Subcutaneous adipose tissue (tissue), 4 donors: ENCODE data around the gene KCNT1. TPM values are rescaled to one million over a fixed set of nuclear protein-coding genes. Genes with fewer than 3 reads are reported as not detected.

Source experiments
- total RNA-seq, 4 donors: library from RNA; depleted of rRNA; stranded (reverse); fragments of >200 nt; gene quantifications; one replicate each; pipeline ENCODE4 v1.1.0, GENCODE V29; 2016
- TF ChIP-seq, protein P1 (sequence below): fragments of 450-650 bp; IDR thresholded peaks from one replicate; pipeline ENCODE4 v1.5.1; 2016; ENCODE audit warnings: low read depth, mild to moderate bottlenecking, control low read depth, antibody characterized with exemption, moderate library complexity

The KCNT1 gene
- total RNA-seq, 4 donors from 2014 or later: 0.33 to 0.51 TPM; not detected in 2

DNA sequence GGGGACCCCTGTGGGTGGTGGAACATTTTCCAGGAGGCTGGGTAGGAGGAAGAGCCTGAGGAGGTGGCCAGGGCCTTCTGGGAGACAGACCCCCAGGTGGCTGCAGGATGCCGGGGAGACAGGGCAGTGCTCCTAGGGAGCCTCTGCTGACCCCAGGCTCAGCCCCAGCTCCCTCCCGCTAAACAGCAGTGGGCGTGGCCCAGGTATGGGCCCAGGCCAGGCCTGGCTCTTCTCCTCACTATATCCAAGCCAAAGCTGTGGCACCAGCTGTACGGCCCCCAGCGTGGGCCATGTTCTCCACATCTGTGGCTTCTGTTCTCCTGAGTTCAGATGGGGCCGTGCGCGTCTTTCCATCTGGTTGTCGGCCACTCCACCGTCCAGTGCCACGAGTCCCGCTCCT, 58.5 kb downstream of the KCNT1 start:
- TF ChIP-seq, protein P1, sequence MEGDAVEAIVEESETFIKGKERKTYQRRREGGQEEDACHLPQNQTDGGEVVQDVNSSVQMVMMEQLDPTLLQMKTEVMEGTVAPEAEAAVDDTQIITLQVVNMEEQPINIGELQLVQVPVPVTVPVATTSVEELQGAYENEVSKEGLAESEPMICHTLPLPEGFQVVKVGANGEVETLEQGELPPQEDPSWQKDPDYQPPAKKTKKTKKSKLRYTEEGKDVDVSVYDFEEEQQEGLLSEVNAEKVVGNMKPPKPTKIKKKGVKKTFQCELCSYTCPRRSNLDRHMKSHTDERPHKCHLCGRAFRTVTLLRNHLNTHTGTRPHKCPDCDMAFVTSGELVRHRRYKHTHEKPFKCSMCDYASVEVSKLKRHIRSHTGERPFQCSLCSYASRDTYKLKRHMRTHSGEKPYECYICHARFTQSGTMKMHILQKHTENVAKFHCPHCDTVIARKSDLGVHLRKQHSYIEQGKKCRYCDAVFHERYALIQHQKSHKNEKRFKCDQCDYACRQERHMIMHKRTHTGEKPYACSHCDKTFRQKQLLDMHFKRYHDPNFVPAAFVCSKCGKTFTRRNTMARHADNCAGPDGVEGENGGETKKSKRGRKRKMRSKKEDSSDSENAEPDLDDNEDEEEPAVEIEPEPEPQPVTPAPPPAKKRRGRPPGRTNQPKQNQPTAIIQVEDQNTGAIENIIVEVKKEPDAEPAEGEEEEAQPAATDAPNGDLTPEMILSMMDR: no peak

DNA sequence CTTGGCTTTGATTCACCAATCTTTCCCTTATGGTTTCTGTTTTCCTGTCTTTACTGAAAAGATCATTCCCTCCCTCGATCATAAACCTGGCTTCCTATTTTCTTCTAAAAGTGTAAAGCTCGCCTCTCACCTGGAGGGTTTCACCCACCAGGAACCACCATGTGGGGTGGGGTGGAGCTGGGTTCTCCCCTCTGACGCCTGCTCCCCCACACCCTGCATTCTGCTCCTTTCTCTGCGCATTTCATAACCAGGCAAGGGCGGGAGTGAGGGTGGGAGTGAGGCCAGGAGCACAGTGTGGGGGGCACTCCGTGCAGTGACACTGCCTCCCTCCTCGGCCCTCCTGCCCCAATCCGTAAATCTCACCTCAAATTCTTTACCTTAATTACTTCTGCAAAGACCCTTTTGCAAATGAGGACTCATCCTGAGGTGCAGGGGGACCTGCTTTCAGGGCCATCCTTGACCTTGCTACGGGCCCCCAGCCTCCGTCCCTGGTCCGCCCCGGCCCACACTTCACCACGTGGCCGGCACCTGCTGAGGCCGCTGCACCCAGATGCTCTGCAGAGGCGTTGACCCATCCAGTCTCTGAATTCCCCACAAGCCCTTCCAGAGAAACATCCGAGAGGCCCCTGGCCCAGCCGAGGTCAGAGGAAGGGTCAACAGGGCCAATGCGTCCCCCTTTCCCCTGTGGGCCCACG, 59.3 kb downstream of the KCNT1 start:
- TF ChIP-seq, protein P1: no peak

DNA sequence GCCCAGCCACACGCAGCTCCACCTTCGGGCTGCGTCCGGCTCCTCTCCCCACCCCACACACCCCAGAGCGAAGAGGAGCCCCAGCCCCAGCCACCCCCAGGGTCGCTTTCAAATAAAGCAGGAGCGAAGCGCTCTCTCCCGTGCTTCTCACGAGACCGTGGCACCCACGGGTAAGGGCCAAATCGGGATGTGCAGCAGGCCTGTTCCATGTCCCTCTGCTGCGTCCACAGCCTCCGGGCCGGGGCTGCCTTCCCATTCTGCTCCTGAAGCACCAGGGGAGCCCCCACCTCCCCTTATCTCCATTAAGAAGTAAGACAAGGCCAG, 59.8 kb downstream of the KCNT1 start:
- TF ChIP-seq, protein P1: no peak

DNA sequence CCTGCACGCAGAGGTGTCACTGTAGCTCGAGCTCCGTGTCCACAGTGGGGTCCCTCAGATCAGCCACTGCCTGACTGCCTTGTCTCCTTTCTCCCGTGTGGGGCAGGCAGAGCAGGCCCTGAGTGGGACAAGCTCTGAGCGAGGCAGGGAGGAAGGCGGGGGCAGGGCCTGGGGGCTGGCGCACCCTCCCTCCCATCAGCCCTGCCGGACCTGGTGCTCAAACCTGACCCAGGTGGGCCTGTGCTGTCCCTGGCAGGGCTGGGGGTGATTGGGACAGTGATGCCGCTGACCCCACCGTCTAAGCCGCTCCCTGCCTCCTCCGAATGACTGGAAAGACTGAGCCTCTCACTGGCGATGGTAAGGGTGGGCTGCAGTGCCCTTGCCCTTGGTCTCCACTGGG, 60.9 kb downstream of the KCNT1 start:
- TF ChIP-seq, protein P1: no peak

DNA sequence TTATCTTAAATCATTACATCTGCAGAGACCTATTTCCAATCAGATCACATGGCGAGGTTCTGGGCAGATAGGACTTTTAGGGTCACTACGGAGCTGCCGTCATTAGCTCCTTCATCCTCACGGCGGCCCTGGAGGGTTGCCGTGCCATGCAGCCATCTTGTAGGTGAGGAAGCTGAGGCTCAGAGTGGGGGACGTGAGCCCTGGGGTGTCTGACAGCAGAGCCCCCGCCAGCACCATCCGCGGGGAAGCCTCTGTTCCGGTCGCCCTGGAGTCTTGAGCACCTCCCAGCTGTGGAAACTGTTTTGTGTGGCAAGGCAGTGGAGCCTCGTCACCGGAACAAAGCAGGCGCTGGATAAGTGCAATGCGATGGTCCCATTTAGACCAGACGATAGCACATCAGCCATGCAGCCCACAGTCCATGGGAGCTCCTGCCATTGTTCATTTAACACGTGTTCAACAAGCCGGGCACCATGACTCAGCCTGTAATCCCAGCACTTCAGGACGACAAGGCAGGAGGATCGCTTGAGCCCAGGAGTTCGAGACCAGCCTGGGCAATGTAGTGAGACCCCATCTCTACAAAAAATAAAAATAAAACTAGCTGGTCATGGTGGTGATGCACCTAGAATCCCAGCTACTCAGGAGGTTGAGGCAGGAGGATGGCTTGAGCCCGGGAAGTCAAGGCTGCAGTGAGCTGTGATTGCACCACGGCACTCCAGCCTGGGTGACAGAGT, 61.9 kb downstream of the KCNT1 start:
- TF ChIP-seq, protein P1: no peak

DNA sequence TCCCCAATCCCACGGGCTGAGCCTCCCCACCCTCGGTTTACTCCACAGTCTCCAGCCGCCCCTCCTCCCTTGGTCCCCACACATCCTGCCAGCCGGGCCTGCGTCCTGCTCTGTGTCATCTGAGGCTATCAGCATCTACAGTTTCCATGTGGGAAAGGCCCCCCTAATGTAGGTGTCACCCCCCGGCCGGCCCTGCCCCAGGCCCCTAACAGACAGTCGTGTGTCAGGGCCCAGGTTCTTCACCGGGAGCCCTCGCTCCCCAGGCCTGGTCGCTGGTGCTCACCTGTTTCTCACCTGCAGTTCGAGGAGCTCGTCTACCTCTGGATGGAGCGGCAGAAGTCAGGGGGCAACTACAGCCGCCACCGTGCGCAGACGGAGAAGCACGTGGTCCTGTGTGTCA, 62.7 kb downstream of the KCNT1 start:
- TF ChIP-seq, protein P1: no peak

DNA sequence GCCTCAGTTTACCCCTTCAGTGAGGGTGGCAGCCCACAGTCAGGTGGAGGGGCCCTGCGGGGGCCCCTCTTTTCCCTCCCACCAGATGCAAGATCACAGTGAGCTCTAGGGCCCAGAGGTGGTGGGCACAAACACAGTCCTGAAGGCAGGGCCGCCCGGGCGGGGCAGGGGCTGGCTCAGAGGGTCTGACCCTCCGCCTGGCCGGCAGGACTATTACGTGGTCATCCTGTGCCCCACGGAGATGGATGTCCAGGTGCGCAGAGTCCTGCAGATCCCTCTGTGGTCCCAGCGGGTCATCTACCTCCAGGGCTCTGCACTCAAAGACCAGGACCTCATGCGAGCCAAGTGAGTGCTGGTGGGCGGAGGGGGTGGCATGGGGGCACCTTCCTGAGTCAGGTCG, 63.4 kb downstream of the KCNT1 start:
- TF ChIP-seq, protein P1: no peak
